A549 (cell line): Measurements from ENCODE around the gene SLC25A39.

ENCODE experiments used
- CTCF ChIP-seq: fragments of >200 bp; sonication (Bioruptor Twin); formaldehyde crosslinking; IDR thresholded peaks from 3 replicates; pipeline ENCODE4 v1.5.1; 2016
- EHMT2 ChIP-seq: fragments of 200-600 bp; sonication (generic); IDR thresholded peaks from 2 replicates; pipeline ENCODE4 v1.6.1; 2016; ENCODE audit warnings: antibody characterized with exemption, low read depth, mild to moderate bottlenecking, moderate library complexity
- MAFK ChIP-seq: fragments of 450-650 bp; IDR thresholded peaks from 2 replicates; pipeline ENCODE4 v1.6.1; 2014; ENCODE audit not compliant: partially characterized antibody
- NPAS2 ChIP-seq: fragments of 250-450 bp; sonication (Bioruptor Pico); IDR thresholded peaks from 2 replicates; pipeline ENCODE4 v1.8.0; 2022; ENCODE audit warnings: mild to moderate bottlenecking, moderate library complexity, borderline replicate concordance
- POLR2A ChIP-seq: IDR thresholded peaks from 2 replicates; pipeline ENCODE4 v1.6.1; 2012; ENCODE audit warnings: mild to moderate bottlenecking, low read length

GRCh38 chr17:44321246-44322120 is 3.1 kb downstream of the SLC25A39 start:
- TF ChIP-seq CTCF: no peak
- no peak for TF ChIP-seq NPAS2 (CRISPR knock-in tag)
- TF ChIP-seq MAFK: no peak
- no peak for TF ChIP-seq EHMT2
- no peak for TF ChIP-seq POLR2A
